Fibroblast of lung (primary cell): Measurements from ENCODE around the gene TUBGCP4. TPM values are rescaled to one million over a fixed set of nuclear protein-coding genes. Genes with fewer than 3 reads are reported as not detected.

Experiments used
- DNase-seq, 2 donors: peaks; one replicate each; pipeline versions ENCODE4 v3.0.0 to v3.0.0-alpha.2; 2010; ENCODE audit warnings: low read depth in 2 of 2
- H2AFZ ChIP-seq: 2 replicates; pipeline ENCODE4 v1.5.1; 2012; ENCODE audit warnings: low read length, control low read depth, inconsistent platforms
- H3K27ac ChIP-seq: 2 replicates; pipeline ENCODE4 v1.5.1; 2011; ENCODE audit warnings: low read length, control low read depth; ENCODE audit not compliant: insufficient read depth
- H3K27me3 ChIP-seq: 2 replicates; pipeline ENCODE4 v1.5.1; 2011; ENCODE audit warnings: mild to moderate bottlenecking, low read length; ENCODE audit not compliant: control insufficient read depth, insufficient read depth
- H3K36me3 ChIP-seq: 2 replicates; pipeline ENCODE4 v1.5.1; 2011; ENCODE audit warnings: low read length; ENCODE audit not compliant: control insufficient read depth, insufficient read depth
- H3K4me1 ChIP-seq: 2 replicates; pipeline ENCODE4 v1.5.1; 2011; ENCODE audit warnings: low read length; ENCODE audit not compliant: control insufficient read depth, insufficient read depth; ENCODE audit errors: extremely low read depth
- H3K4me2 ChIP-seq: 2 replicates; pipeline ENCODE4 v1.5.1; 2011; ENCODE audit warnings: low read length, control low read depth; ENCODE audit not compliant: insufficient read depth; ENCODE audit errors: extremely low read depth
- H3K4me3 ChIP-seq, 4 experiments: fragments of 200-600 bp in 1 of 4; sonication (generic) in 1 of 4; replicated peaks in 1 of 4; 2 replicates each; pipeline ENCODE4 v1.5.1; 2011 to 2016; ENCODE audit warnings: low read length in 4 of 4, low read depth in 3 of 4, mild to moderate bottlenecking in 3 of 4, control low read depth in 2 of 4, inconsistent platforms in 1 of 4, mixed read lengths in 1 of 4; ENCODE audit not compliant: insufficient read depth in 1 of 4; ENCODE audit errors: control extremely low read depth in 1 of 4
- H3K79me2 ChIP-seq: 2 replicates; pipeline ENCODE4 v1.5.1; 2012; ENCODE audit warnings: mild to moderate bottlenecking, low read length, inconsistent platforms; ENCODE audit not compliant: control insufficient read depth, insufficient read depth
- H3K9ac ChIP-seq: 2 replicates; pipeline ENCODE4 v1.5.1; 2011; ENCODE audit warnings: mild to moderate bottlenecking, low read length, control low read depth; ENCODE audit not compliant: insufficient read depth
- H3K9me3 ChIP-seq: 2 replicates; pipeline ENCODE4 v1.5.1; 2012; ENCODE audit warnings: low read depth, low read length; ENCODE audit not compliant: control insufficient read depth, insufficient read depth
- H4K20me1 ChIP-seq: 2 replicates; pipeline ENCODE4 v1.5.1; 2011; ENCODE audit warnings: low read length; ENCODE audit not compliant: control insufficient read depth, insufficient read depth; ENCODE audit errors: extremely low read depth
- CTCF ChIP-seq, 2 donors: IDR thresholded peaks in 1 of 2; conservative IDR thresholded peaks in 1 of 2; 1 replicate in 1 of 2; 2 replicates in 1 of 2; pipeline ENCODE4 v1.5.1; 2011 to 2012; ENCODE audit warnings: low read length in 2 of 2, control low read depth in 1 of 2, inconsistent platforms in 1 of 2, low read depth in 1 of 2, mild to moderate bottlenecking in 1 of 2
- EZH2 ChIP-seq: IDR thresholded peaks from 2 replicates; pipeline ENCODE4 v1.5.1; 2012; ENCODE audit warnings: low read length, control low read depth, mild to moderate bottlenecking; ENCODE audit errors: missing control alignments
- polyA plus RNA-seq, 2 donors: library from polyadenylated mRNA; depleted of rRNA in 1 of 2; stranded (reverse) in 1 of 2; unstranded in 1 of 2; fragments of >200 nt; gene quantifications; 2 replicates each; pipeline ENCODE4 v1.2.1, GENCODE V29; 2011 to 2012; ENCODE audit warnings: missing spikeins in 1 of 2
- total RNA-seq: library from RNA; depleted of rRNA; stranded (reverse); fragments of >200 nt; gene quantifications from 2 replicates; pipeline ENCODE4 v1.2.1, GENCODE V29; 2014

Gene TUBGCP4
- total and polyA plus RNA-seq, 2 donors (not counting 1 experiment from before 2014, with no cell fraction given) = 8.3 to 17.2 TPM

DNA sequence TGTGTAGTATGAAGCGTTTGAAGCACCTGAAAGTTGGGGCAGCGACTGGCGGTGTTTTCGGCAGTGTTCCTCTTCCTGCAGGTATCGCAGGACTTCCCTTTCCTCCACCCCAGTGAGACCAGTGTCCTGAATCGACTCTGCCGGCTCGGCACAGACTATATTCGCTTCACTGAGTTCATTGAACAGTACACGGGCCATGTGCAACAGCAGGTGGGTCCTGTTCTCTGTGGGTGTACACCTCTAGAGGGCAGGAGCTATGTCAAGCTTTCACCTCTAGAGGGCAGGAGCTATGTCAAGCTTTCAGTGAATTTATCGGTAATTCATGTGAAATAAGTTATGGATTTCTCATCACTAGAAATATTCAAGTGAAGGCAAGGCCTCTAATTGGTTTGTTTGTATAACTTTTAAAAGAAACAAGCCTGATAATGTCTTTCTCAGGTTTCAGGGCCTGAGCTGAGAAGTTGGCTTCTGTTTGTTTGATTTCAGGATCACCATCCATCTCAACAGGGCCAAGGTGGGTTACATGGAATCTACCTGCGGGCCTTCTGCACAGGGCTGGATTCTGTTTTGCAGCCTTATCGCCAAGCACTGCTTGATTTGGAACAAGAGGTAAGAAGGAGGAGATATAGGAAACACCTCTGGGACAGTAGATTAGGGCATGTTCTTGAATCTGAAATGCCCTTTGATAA, 5.3 kb downstream of the TUBGCP4 start:
- peak; percentile 17 to 39 for DNase-seq
- H3K9me3 ChIP-seq = no peaks in the 10 kb centered on the region
- no peak overlapping the region for H3K4me3 ChIP-seq
- H3K79me2 ChIP-seq = peaks cover 6% of the 10 kb centered on the region
- TF ChIP-seq EZH2 (no peak), CTCF (conservative IDR thresholded peaks at IDR 0.05 in 1 of 2, IDR thresholded peaks at IDR 0.05 in 1 of 2; ENCODE audit: low read depth in 1 of 2, low read length in 2 of 2) (peak; percentile 65 to 84)
- H3K9ac ChIP-seq = no peak overlapping the region
- no peaks in the 10 kb centered on the region for H3K27me3 ChIP-seq
- H3K27ac ChIP-seq = no peak overlapping the region
- no peaks in the 10 kb centered on the region for H4K20me1 ChIP-seq
- no peak overlapping the region for H2AFZ ChIP-seq
- no peak overlapping the region for H3K4me2 ChIP-seq
- H3K36me3 ChIP-seq = no peaks in the 10 kb centered on the region
- peaks cover 2% of the 10 kb centered on the region for H3K4me1 ChIP-seq

DNA sequence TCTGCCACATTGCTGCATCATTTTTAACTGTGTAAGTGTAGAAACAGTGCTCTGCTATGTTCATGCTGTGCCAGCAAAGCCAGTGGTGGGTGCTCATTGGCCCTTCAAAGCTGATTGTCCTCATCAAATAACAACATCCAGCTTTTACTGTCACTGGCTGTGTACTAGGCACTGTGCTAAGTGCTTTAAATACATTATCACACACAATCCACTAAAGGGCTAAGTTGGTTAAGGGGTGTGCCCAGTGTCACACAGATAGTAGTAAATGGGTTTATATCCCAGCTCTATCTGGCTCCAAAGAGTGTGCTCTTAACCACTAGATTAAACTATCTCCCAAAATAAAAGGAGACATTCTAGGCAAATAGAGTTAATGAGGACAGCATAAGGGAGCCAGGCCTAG, 7.7 kb downstream of the TUBGCP4 start:
- Histone ChIP-seq H3K36me3 (no peaks in the 10 kb centered on the region), H3K4me1 (no peaks in the 10 kb centered on the region), H3K27me3 (no peaks in the 10 kb centered on the region), H3K4me2 (no peak overlapping the region), H3K4me3 (no peak overlapping the region), H2AFZ (no peak overlapping the region), H3K9me3 (no peaks in the 10 kb centered on the region), H3K79me2 (no peaks in the 10 kb centered on the region), H4K20me1 (no peaks in the 10 kb centered on the region), H3K27ac (no peak overlapping the region), H3K9ac (no peak overlapping the region)
- no peak for TF ChIP-seq CTCF (conservative IDR thresholded peaks at IDR 0.05 in 1 of 2, IDR thresholded peaks at IDR 0.05 in 1 of 2; ENCODE audit: low read depth in 1 of 2, low read length in 2 of 2)
- TF ChIP-seq EZH2 = no peak
- no peak for DNase-seq

DNA sequence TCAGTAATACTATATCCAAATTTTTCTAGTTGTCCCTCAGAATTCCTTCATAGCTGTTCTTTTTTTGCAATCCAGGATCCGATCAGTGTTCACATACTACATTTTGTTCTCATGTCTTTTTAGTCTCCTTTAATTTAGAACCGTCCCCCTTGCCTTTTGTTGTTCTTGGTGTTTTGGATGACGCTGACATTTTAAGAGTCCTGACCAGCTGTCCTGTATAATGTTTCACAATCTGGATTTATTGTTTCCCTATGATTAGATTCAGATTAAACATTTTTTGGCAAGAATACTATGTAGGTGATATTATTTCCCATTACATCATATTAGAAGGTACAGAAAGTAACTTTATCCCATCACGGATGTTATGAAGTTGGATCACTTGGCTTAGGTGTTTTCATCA, 11.4 kb downstream of the TUBGCP4 start:
- H3K36me3 ChIP-seq = peaks cover 4% of the 10 kb centered on the region

More for the DNA sequence above, 11.4 kb downstream of the TUBGCP4 start:
- Histone ChIP-seq H3K4me1 (no peaks in the 10 kb centered on the region), H3K4me3 (no peak overlapping the region), H3K27ac (no peak overlapping the region), H4K20me1 (no peaks in the 10 kb centered on the region), H3K4me2 (no peak overlapping the region), H3K9ac (no peak overlapping the region), H2AFZ (no peak overlapping the region), H3K27me3 (no peaks in the 10 kb centered on the region), H3K79me2 (no peaks in the 10 kb centered on the region), H3K9me3 (no peaks in the 10 kb centered on the region)
- no peak for TF ChIP-seq CTCF (conservative IDR thresholded peaks at IDR 0.05 in 1 of 2, IDR thresholded peaks at IDR 0.05 in 1 of 2; ENCODE audit: low read depth in 1 of 2, low read length in 2 of 2)
- no peak for DNase-seq
